22Rv1 (cell line): ENCODE data around the gene CABLES1.
"Not testable (repeated sequence)": the region's sequence is repeated elsewhere in the genome, so short reads cannot be mapped to it uniquely, and the experiment has no call there.

Experiments used
- CTCF ChIP-seq: fragments of 450-650 bp; IDR thresholded peaks from 2 replicates; pipeline ENCODE4 v1.5.1; 2017; ENCODE audit warnings: mild to moderate bottlenecking
- ZFX ChIP-seq: fragments of 450-650 bp; IDR thresholded peaks from 2 replicates; pipeline ENCODE4 v1.6.1; 2017; ENCODE audit warnings: antibody characterized with exemption, borderline replicate concordance

GRCh38 chr18:23093130-23093529, 42.2 kb upstream of the CABLES1 start:
- not testable (repeated sequence) for TF ChIP-seq CTCF, ZFX
